Lung (tissue), 12 donors: ENCODE results near the gene LUZP4. TPM values are rescaled to one million over a fixed set of nuclear protein-coding genes. Genes with fewer than 3 reads are reported as not detected.

Experiments
- ATAC-seq: fragments of 200-7000 bp; cut with Tn5 transposase; one replicate; pipeline ENCODE4 v1.9.1; 2020; ENCODE audit warnings: moderate number of reproducible peaks; ENCODE audit not compliant: insufficient read depth, low FRiP score
- DNase-seq, 3 donors: peaks; one replicate each; pipeline ENCODE4 v3.0.0-alpha.2; 2013 to 2017
- H3K27ac ChIP-seq, 2 donors: one replicate each; pipeline ENCODE4 v1.5.1; 2013; ENCODE audit warnings: mild to moderate bottlenecking in 2 of 2, moderate library complexity in 2 of 2, control low read depth in 1 of 2, inconsistent platforms in 1 of 2, low read depth in 1 of 2, low read length in 1 of 2
- H3K27me3 ChIP-seq, 3 donors: one replicate each; pipeline ENCODE4 v1.5.1; 2013; ENCODE audit warnings: low read length in 2 of 3; ENCODE audit not compliant: control insufficient read depth in 3 of 3, insufficient read depth in 3 of 3
- H3K36me3 ChIP-seq, 4 donors: one replicate each; pipeline ENCODE4 v1.5.1; 2013; ENCODE audit warnings: low read length in 4 of 4, mild to moderate bottlenecking in 1 of 4, moderate library complexity in 1 of 4; ENCODE audit not compliant: control insufficient read depth in 4 of 4, insufficient read depth in 4 of 4
- H3K4me1 ChIP-seq, 5 donors: one replicate each; pipeline ENCODE4 v1.5.1; 2013; ENCODE audit warnings: low read length in 5 of 5, mild to moderate bottlenecking in 2 of 5, moderate library complexity in 1 of 5; ENCODE audit not compliant: control insufficient read depth in 5 of 5, insufficient read depth in 5 of 5
- H3K4me3 ChIP-seq: one replicate; pipeline ENCODE4 v1.5.1; 2013; ENCODE audit warnings: mild to moderate bottlenecking, control low read depth, moderate library complexity
- H3K9ac ChIP-seq, 2 donors: one replicate each; pipeline ENCODE4 v1.5.1; 2013; ENCODE audit warnings: low read length in 2 of 2, control low read depth in 1 of 2; ENCODE audit not compliant: insufficient read depth in 1 of 2
- H3K9me3 ChIP-seq, 4 donors: one replicate each; pipeline ENCODE4 v1.5.1; 2013; ENCODE audit warnings: low read length in 3 of 4, mild to moderate bottlenecking in 1 of 4, moderate library complexity in 1 of 4; ENCODE audit not compliant: control insufficient read depth in 4 of 4, insufficient read depth in 3 of 4
- CTCF ChIP-seq: IDR thresholded peaks from 2 replicates; pipeline ENCODE4 v1.5.1; 2012; ENCODE audit warnings: mild to moderate bottlenecking; ENCODE audit errors: control extremely low read depth, extremely low read depth
- WGBS, 2 donors: extraction: QIAGEN DNeasy Blood & Tissue Kit; methylation state at CpG; one replicate each; pipeline ENCODE4 v1.1.7; 2013; 5-methylcytosine and 5-hydroxymethylcytosine counted together
- polyA plus RNA-seq, 2 donors: library from polyadenylated mRNA; stranded (reverse); fragments of 200-250 nt; gene quantifications; one replicate each; pipeline ENCODE4 v1.2.1, GENCODE V29; 2013
- total RNA-seq, 2 donors: library from RNA; depleted of rRNA in 1 of 2; stranded (reverse); fragments of >200 nt in 1 of 2; gene quantifications; one replicate each; pipeline ENCODE4 v1.2.1, GENCODE V29; 2014 to 2021
- donor health status: control.
- donor health status: control.
- donor health status: Bipolar disorder and iron deficiency.
- donor health status: healthy.
- donor health status: DM: yes; HTN: yes; CAD: no.

Gene LUZP4
- total and polyA plus RNA-seq, 4 donors = not detected

- H3K4me1 ChIP-seq = no peaks in the 10 kb centered on the region
- no peaks in the 10 kb centered on the region for H3K36me3 ChIP-seq
- DNase-seq (no peak), ATAC-seq (no peak)
- WGBS, 2 donors = 78 to 82% methylated on average over 1 of the region's 1 CpG
- TF ChIP-seq CTCF = no peak
- no peaks in the 10 kb centered on the region for H3K9me3 ChIP-seq
- no peak overlapping the region for H3K9ac ChIP-seq
- H3K27ac ChIP-seq = no peak overlapping the region
- peaks cover 0 to 42% (median 22%) of the 10 kb centered on the region in 3 donors for H3K27me3 ChIP-seq
- H3K4me3 ChIP-seq = no peak overlapping the region
Measured at GRCh38 chrX:115269051-115269683, 20.3 kb upstream of the LUZP4 start.

GRCh38 chrX:115284877-115285276 lies 4.6 kb upstream of the LUZP4 start:
- no peak overlapping the region for H3K9ac ChIP-seq
- no peak for TF ChIP-seq CTCF
- 45 to 61% methylated on average over 4 of the region's 4 CpGs for WGBS, 2 donors
- peak in 2 of 3 donors; percentile 15 to 24 for DNase-seq
- H3K27me3 ChIP-seq = peaks cover 0 to 26% (median 13%) of the 10 kb centered on the region in 3 donors
- no peak overlapping the region for H3K4me3 ChIP-seq
- no peak for ATAC-seq
- peaks cover 0 to 5% (median 0%) of the 10 kb centered on the region in 4 donors for H3K9me3 ChIP-seq
- H3K27ac ChIP-seq = no peak overlapping the region
- H3K4me1 ChIP-seq = no peaks in the 10 kb centered on the region
- H3K36me3 ChIP-seq = no peaks in the 10 kb centered on the region

GRCh38 chrX:115297189-115297588 lies 7.7 kb downstream of the LUZP4 start:
- no peak for TF ChIP-seq CTCF
- no peak overlapping the region for H3K4me3 ChIP-seq
- H3K36me3 ChIP-seq = no peaks in the 10 kb centered on the region
- no peaks in the 10 kb centered on the region for H3K9me3 ChIP-seq
- H3K4me1 ChIP-seq = no peaks in the 10 kb centered on the region
- 76 to 90% methylated on average over 1 of the region's 1 CpG for WGBS, 2 donors
- no peak for DNase-seq
- H3K9ac ChIP-seq = no peak overlapping the region
- H3K27ac ChIP-seq = no peak overlapping the region
- no peak for ATAC-seq
- H3K27me3 ChIP-seq = peaks cover 0 to 29% (median 14%) of the 10 kb centered on the region in 3 donors

GRCh38 chrX:115311139-115311538 lies 21.6 kb downstream of the LUZP4 start:
- Histone ChIP-seq H3K4me3 (no peak overlapping the region), H3K27me3 (peaks cover 0 to 40% (median 9%) of the 10 kb centered on the region in 3 donors), H3K4me1 (peaks cover 0 to 3% (median 0%) of the 10 kb centered on the region in 5 donors), H3K27ac (no peak overlapping the region), H3K36me3 (no peaks in the 10 kb centered on the region), H3K9me3 (peaks cover 0 to 2% (median 0%) of the 10 kb centered on the region in 4 donors), H3K9ac (no peak overlapping the region)
- DNase-seq (no peak), ATAC-seq (no peak)
- TF ChIP-seq CTCF = no peak
- 43 to 53% methylated on average over 1 of the region's 1 CpG for WGBS, 2 donors
